Measurements from ENCODE around the gene TTC13. TPM values are rescaled to one million over a fixed set of nuclear protein-coding genes. Genes with fewer than 3 reads are reported as not detected.
A peak's percentile ranks its signal among the peaks of the same experiment; 100 is the strongest.

TTC13 gene
- total RNA-seq, 1 donor from 2014 or later, result 20.7 TPM

GRCh38 chr1:230867903-230868735 is 110.5 kb downstream of the TTC13 start, which contains the start of gene C1orf198:
Gene C1orf198 (minus strand): TSS chr1:230868521. CDS start chr1:230868512, 9 bp downstream.
- no peaks in the 10 kb centered on the region for H3K9me3 Mint-ChIP-seq

DNA sequence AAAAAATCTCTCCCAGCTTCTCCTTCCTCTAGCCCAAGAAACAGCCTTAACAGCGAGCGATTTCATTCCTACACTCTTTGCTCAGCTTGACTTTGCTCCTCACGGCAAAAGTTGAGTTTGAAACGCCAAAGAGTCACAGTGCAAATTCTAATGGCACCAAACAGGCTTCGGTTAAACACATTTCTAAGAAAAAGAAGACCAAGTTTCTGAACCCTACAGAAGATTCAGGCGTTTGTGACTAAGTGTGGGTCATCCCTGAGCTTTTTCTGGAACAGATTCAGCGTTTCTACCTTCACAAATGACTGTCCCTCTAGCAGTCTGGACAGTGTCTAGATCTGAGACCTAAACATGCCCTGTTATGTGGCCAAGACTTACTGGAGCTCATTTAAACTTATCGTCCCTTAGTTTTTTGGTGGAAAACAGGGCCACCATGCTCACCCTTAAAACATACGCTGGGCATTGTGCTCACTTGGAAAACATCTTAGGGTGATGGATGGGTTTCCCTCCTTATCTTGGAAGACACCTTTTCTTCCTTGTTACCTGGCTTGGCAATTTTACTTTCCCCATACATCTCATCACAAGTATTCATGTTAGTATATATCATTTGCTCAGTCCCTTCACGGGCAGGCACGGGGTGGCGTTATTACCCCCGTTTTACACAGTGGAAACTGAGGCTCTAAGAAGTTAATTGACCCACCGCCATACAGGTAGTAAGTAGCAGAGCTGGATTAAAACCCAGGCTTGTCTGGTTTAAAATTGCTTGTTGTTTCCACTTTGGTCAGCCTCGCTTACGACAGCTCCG is 111.4 kb downstream of the TTC13 start:
- H3K9me3 Mint-ChIP-seq, result no peaks in the 10 kb centered on the region
- intact Hi-C loops (cut with micrococcal nuclease), result loop anchor here (1.0 to 10.0 kb wide), 7 partner anchors 115 to 1243 kb away; partner anchors contain the start of genes EGLN1, EXOC8, SPRTN and TAF5L
- peaks cover 2% of the 10 kb centered on the region for H3K36me3 Mint-ChIP-seq (ENCODE audit: low read depth)
- no peak for DNase-seq (ENCODE audit: low spot score)
- H3K4me1 Mint-ChIP-seq (ENCODE audit: low read depth), result peaks cover 37% of the 10 kb centered on the region
- peak overlapping the region; percentile 87 for H3K4me3 Mint-ChIP-seq
- H3K27ac Mint-ChIP-seq, result peak overlapping the region; percentile 77
- H3K27me3 Mint-ChIP-seq (ENCODE audit: insufficient read depth), result peaks cover 39% of the 10 kb centered on the region

More at GRCh38 chr1:230867903-230868735, 110.5 kb downstream of the TTC13 start, which contains the start of gene C1orf198:
- peak; percentile 59 for DNase-seq (ENCODE audit: low spot score)
- Mint-ChIP-seq H3K4me1 (ENCODE audit: low read depth) (peaks cover 28% of the 10 kb centered on the region), H3K27ac (peak within 1 kb of the TSS; percentile 80), H3K36me3 (ENCODE audit: low read depth) (no peaks in the 10 kb centered on the region), H3K27me3 (ENCODE audit: insufficient read depth) (peaks cover 39% of the 10 kb centered on the region), H3K4me3 (peak within 1 kb of the TSS; percentile 87)
- intact Hi-C loops (cut with micrococcal nuclease), result loop anchor here (1.0 to 10.0 kb wide), 11 partner anchors 111 to 1243 kb away; partner anchors contain the start of genes ARV1, COG2, EGLN1 and EXOC8

DNA sequence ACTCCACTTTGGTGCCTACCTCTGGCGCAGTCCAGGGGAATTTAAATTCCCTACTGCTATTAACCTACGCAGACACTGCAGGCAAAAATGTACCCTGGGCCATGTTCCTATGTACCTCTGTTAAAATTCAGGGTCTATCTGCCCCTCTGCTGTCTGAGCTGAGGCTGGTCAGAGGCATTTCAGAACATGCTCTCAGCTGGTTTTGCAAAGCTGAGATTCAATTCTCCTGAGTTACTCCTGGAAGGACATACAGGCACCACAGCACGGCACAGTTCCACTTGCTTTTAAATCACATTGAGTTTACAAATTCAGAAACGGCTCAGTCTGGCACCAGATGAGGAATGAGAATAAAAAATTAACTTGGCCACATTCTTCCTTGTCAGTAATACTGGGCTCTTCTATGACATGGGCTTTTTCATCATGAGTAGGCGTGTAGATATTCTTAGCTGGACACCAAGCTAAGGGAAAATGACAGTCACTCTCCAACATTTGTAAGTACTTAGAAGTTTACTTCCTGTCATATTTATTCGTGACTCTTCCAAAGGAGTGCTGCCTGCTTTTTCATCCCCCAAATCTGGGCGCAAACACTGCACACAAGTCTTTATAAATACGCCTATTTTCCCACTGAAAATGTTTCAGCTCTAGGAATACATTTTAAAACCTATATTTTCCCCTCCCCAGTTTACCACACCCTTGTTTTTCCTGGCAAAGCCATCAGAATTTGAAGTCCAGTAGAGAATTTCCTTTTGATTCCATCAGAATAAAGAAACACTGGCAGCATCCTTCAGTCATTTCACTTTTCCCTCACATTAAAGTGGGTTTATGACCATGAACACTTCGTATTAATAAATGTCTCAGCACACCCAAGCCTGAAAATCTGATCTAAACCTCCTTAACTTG is 112.2 kb downstream of the TTC13 start:
- peaks cover 35% of the 10 kb centered on the region for H3K27me3 Mint-ChIP-seq (ENCODE audit: insufficient read depth)
- H3K36me3 Mint-ChIP-seq (ENCODE audit: low read depth), result peaks cover 2% of the 10 kb centered on the region
- H3K4me3 Mint-ChIP-seq, result peak overlapping the region; percentile 87
- DNase-seq (ENCODE audit: low spot score), result no peak
- peak overlapping the region; percentile 6 for H3K27ac Mint-ChIP-seq
- intact Hi-C loops (cut with micrococcal nuclease), result loop anchor here (1.0 to 10.0 kb wide), 7 partner anchors 114 to 1242 kb away; partner anchors contain the start of genes EGLN1, EXOC8, SPRTN and TAF5L
- no peaks in the 10 kb centered on the region for H3K9me3 Mint-ChIP-seq
- H3K4me1 Mint-ChIP-seq (ENCODE audit: low read depth), result peaks cover 38% of the 10 kb centered on the region

DNA sequence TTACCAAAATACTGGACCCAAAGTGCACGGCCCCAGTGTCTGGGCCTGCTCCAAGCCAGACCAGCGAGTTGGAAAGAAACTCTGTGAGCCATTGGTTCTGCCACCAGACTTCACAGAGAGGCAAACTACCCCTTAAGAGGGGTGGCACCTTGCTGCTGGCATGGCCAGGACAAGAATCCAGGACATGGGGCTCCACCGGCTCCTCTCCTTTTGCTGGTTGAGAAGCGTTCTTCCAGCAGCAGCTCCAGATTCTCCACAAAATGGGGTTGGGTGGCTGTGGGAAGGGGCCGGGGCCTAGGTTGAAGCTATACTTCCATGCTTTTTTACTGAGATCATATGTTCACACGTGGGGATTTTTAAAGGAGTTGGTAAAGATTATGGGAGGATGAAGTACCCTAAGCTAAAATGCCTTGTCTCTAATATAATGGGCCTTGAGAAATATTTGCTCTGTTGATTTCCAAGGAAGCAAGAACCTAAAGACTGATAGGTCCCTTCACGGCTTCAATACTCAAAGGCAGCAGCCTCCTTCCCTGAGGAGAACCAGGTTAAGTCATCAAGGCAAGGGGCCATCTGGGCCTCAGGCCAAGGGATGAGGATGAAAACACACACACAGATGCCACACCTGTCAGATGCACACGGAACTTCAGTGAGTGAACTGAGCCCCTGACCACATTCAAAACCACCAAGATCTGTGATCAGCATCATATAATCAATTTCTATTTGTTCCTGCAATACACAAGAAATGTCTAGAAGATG is 113.4 kb downstream of the TTC13 start:
- intact Hi-C loops (cut with micrococcal nuclease), result loop anchor here (5.0 to 10.0 kb wide), 6 partner anchors 113 to 1240 kb away; partner anchors contain the start of genes EGLN1, EXOC8, SPRTN and TAF5L
- Mint-ChIP-seq H3K4me3 (no peak overlapping the region), H3K36me3 (ENCODE audit: low read depth) (peaks cover 2% of the 10 kb centered on the region), H3K4me1 (ENCODE audit: low read depth) (peaks cover 44% of the 10 kb centered on the region), H3K27ac (no peak overlapping the region), H3K9me3 (no peaks in the 10 kb centered on the region), H3K27me3 (ENCODE audit: insufficient read depth) (peaks cover 24% of the 10 kb centered on the region)
- no peak for DNase-seq (ENCODE audit: low spot score)

DNA sequence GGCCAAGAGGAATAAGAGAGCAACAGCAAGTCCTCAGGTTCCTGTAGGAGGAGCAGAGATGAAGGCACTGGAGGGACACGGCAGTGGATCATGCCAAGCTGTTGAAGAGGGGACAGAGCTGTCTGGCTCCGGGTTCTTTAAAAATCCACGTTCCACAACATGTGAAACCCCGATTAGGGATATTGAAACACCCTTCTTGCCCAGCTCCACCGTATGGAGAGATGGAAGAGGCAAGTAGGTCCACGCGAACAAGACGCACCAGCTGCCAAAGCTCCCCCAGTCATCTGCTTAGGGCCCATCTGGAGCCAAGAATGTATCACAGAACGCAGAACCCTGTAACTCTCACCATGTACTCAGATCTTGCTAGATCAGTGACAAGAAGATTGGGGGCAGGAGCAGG is 114.2 kb downstream of the TTC13 start:
- intact Hi-C loops (cut with micrococcal nuclease), result loop anchor here (10.0 kb wide), 2 partner anchors 560 to 1240 kb away; partner anchors contain the start of genes EGLN1, TAF5L and URB2
- DNase-seq (ENCODE audit: low spot score), result no peak
- Mint-ChIP-seq H3K4me1 (ENCODE audit: low read depth) (peaks cover 45% of the 10 kb centered on the region), H3K36me3 (ENCODE audit: low read depth) (peaks cover 2% of the 10 kb centered on the region), H3K4me3 (no peak overlapping the region), H3K27me3 (ENCODE audit: insufficient read depth) (peaks cover 17% of the 10 kb centered on the region), H3K9me3 (no peaks in the 10 kb centered on the region), H3K27ac (no peak overlapping the region)

- H3K27ac Mint-ChIP-seq, result peak overlapping the region; percentile 75
- intact Hi-C loops (cut with micrococcal nuclease), result loop anchor here (10.0 kb wide), 2 partner anchors 561 to 1239 kb away; partner anchors contain the start of genes EGLN1, TAF5L and URB2
- H3K4me1 Mint-ChIP-seq (ENCODE audit: low read depth), result peaks cover 45% of the 10 kb centered on the region
- no peak for DNase-seq (ENCODE audit: low spot score)
- H3K36me3 Mint-ChIP-seq (ENCODE audit: low read depth), result peaks cover 2% of the 10 kb centered on the region
- peaks cover 13% of the 10 kb centered on the region for H3K27me3 Mint-ChIP-seq (ENCODE audit: insufficient read depth)
- H3K4me3 Mint-ChIP-seq, result no peak overlapping the region
- H3K9me3 Mint-ChIP-seq, result no peaks in the 10 kb centered on the region
These were observed 115.2 kb downstream of the TTC13 start for GRCh38 chr1:230863449-230863848.

DNA sequence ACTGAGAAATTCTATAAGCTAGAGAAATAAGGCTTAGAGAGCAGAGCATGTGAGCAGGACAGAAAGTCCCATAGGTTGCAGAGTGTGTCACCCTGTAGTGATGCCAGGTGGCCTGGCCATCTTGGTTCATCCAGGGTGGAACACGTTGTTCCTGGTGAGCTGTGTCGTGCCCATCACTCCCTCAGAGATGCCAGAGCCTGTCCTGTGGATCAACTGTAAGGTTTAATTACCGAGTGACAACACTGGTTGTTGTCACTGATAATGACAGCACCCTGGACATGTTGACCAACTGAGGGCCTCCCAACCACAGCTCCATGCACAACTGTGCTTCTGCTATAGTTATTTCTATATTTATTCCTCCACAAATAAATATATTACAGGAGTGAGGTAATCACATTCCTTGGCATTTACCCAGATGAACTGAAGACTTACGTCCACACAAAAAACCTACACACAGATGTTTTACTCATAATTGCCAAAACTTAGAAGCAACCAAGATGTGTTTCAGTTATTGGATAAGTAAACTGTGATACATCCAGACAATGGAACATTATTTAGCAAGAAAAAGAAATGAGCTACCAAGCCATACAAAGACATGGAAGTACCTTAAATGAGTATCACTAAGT is 116.6 kb downstream of the TTC13 start:
- Mint-ChIP-seq H3K4me1 (ENCODE audit: low read depth) (peaks cover 38% of the 10 kb centered on the region), H3K36me3 (ENCODE audit: low read depth) (peaks cover 2% of the 10 kb centered on the region), H3K27me3 (ENCODE audit: insufficient read depth) (peaks cover 7% of the 10 kb centered on the region), H3K27ac (peak overlapping the region; percentile 56), H3K4me3 (no peak overlapping the region), H3K9me3 (no peaks in the 10 kb centered on the region)
- no peak for DNase-seq (ENCODE audit: low spot score)
- intact Hi-C loops (cut with micrococcal nuclease), result loop anchor here (10.0 kb wide), 2 partner anchors 563 to 1237 kb away; partner anchors contain the start of genes EGLN1, TAF5L and URB2

- Mint-ChIP-seq H3K27ac (no peak overlapping the region), H3K9me3 (no peaks in the 10 kb centered on the region)
- intact Hi-C loops (cut with micrococcal nuclease), result loop anchor here (10.0 kb wide), 2 partner anchors 563 to 1237 kb away; partner anchors contain the start of genes EGLN1, TAF5L and URB2
These were observed 117.2 kb downstream of the TTC13 start for GRCh38 chr1:230861489-230861888.

GRCh38 chr1:230860617-230861384 is 117.9 kb downstream of the TTC13 start:
- Mint-ChIP-seq H3K4me3 (no peak overlapping the region), H3K4me1 (ENCODE audit: low read depth) (peaks cover 28% of the 10 kb centered on the region), H3K27me3 (ENCODE audit: insufficient read depth) (no peaks in the 10 kb centered on the region), H3K27ac (no peak overlapping the region), H3K9me3 (no peaks in the 10 kb centered on the region), H3K36me3 (ENCODE audit: low read depth) (peaks cover 2% of the 10 kb centered on the region)
- no peak for DNase-seq (ENCODE audit: low spot score)
- intact Hi-C loops (cut with micrococcal nuclease), result loop anchor here (10.0 kb wide), 2 partner anchors 564 to 1236 kb away; partner anchors contain the start of genes EGLN1, TAF5L and URB2

More at GRCh38 chr1:230861489-230861888, 117.2 kb downstream of the TTC13 start:
- peaks cover 1% of the 10 kb centered on the region for H3K27me3 Mint-ChIP-seq (ENCODE audit: insufficient read depth)
- no peak overlapping the region for H3K4me3 Mint-ChIP-seq
- no peak for DNase-seq (ENCODE audit: low spot score)
- peaks cover 2% of the 10 kb centered on the region for H3K36me3 Mint-ChIP-seq (ENCODE audit: low read depth)
- peaks cover 32% of the 10 kb centered on the region for H3K4me1 Mint-ChIP-seq (ENCODE audit: low read depth)

GRCh38 chr1:230858918-230859729 is 119.5 kb downstream of the TTC13 start:
- intact Hi-C loops (cut with micrococcal nuclease), result no loop called here
- Mint-ChIP-seq H3K36me3 (ENCODE audit: low read depth) (peaks cover 2% of the 10 kb centered on the region), H3K4me3 (no peak overlapping the region), H3K9me3 (no peaks in the 10 kb centered on the region), H3K27ac (no peak overlapping the region), H3K27me3 (ENCODE audit: insufficient read depth) (no peaks in the 10 kb centered on the region), H3K4me1 (ENCODE audit: low read depth) (peaks cover 24% of the 10 kb centered on the region)
- DNase-seq (ENCODE audit: low spot score), result no peak
